HG03439 (cell line): Measurements from ENCODE around the gene LGALS12.
A peak's percentile ranks its signal among the peaks of the same experiment; 100 is the strongest.
"Not testable (repeated sequence)": the region's sequence is repeated elsewhere in the genome, so short reads cannot be mapped to it uniquely, and the experiment has no call there.

Experiments
- ATAC-seq: cut with Tn5 transposase; IDR thresholded peaks from one replicate; pipeline ENCODE4 v1.9.1; 2021; ENCODE audit warnings: mild to moderate bottlenecking, moderate library complexity; ENCODE audit not compliant: unreplicated experiment

Gene LGALS12

GRCh38 chr11:63504054-63504453, 1.8 kb upstream of the LGALS12 start:
- ATAC-seq = no peak

DNA sequence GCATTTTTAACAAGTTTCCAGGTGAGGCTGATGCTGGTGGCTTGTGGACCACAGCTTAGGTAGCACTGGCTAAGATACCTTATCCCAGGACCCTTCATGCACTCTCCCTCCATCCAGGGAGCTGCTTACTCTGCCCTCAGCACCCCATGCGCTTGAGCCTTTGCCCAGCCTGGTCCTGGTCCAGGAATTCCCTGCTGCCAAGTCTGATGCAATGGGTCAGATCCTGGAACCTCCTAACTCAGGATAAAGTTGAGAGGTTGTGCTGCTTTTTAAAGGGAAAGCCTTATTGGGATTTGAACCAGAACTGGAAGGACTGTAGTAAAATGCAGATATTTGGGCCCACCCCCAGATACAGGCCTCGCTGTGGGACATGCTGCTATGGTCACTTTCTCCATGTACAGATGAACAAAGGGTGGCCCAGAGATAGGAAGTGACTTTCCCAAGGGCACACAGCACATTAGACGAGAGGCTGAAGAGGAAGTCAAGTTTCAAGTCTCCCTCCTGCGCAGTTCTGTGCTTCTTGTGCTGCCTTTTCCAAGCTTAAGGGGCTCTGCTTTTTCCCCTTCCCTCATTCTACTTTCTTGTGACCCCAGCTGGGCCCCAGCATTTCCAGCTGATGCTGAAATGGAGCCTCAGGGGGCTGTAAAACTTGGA, 824 bp upstream of the LGALS12 start:
- ATAC-seq = no peak

DNA sequence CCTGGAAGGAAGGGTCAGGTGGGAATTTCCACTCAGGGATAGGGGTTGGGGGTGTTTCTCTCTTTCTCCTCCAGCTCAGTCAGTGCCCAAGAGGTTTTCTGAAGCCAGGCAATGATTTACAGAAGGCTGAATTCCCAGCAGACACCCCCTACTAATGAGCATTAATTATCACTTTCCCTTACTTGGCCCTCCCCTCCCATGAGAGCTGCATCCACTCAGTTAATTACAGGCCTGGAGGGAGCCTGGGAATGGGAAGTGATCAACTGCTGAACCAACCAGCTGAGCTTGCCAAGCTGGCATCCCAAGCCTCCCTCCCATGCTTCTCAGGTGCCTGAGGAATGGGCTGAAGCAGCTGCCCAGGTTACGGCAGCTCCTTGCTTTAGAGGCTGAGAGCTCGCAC, 992 bp downstream of the LGALS12 start:
- no peak for ATAC-seq

GRCh38 chr11:63507511-63507910, 1.6 kb downstream of the LGALS12 start:
- ATAC-seq = no peak

DNA sequence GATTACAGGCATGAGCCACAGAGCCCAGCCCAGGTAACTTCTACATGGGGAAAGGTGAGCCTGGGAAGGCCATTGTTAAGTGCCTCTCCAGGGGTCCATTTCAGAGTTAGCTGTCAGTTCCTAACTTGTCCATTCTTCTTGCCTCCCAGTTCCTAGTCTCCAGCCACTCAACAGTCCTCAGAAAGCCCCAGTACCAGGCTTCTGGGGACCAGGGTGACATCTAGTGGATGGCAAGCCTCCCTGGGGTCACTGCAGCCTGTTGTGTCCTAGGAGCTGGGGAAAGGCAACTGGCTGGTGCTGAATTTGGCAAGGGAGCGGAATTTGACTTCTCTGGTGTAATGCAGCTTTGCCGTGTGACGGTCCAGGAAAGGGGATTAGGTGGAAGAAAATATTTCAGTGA, 2.1 kb downstream of the LGALS12 start:
- ATAC-seq = no peak

- no peak for ATAC-seq
Measured at GRCh38 chr11:63508745-63509144, 2.9 kb downstream of the LGALS12 start.

- ATAC-seq = no peak
Measured at GRCh38 chr11:63510360-63511047, 4.6 kb downstream of the LGALS12 start.

- ATAC-seq = no peak
Measured at GRCh38 chr11:63511048-63511748, 5.3 kb downstream of the LGALS12 start.

GRCh38 chr11:63512816-63513215, 6.9 kb downstream of the LGALS12 start:
- ATAC-seq = no peak

DNA sequence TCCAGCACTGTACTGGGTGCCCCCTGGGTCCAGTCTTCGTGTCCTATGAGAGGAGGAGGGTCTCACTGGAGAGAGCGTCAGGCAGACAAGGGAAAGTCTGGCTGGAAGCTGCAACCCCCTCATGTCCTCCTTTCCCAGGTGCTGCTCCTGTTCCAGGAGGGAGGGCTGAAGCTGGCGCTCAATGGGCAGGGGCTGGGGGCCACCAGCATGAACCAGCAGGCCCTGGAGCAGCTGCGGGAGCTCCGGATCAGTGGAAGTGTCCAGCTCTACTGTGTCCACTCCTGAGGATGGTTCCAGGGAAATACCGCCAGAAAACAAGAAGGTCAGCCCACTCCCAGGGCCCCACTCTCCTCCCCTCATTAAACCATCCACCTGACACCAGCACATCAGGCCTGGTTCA, 10.2 kb downstream of the LGALS12 start:
- no peak for ATAC-seq

DNA sequence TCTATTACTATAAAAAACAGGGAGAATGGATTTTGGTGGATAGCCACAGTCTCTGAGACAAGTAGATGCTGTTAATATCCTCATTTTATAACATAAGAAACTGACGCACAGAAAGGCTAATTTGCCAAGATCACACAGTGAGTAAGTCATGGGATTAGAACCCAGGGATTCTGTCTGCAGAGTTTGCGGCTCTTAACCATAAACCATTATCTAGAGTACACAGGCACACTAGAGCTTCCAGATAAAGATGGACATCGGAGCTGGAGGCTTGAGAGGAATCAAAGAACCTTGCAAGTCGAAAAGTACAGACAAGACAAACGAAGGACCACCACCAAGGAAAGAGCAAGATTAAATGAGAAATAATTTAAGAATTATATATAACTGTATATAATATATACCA, 11.3 kb downstream of the LGALS12 start:
- no peak for ATAC-seq

GRCh38 chr11:63518548-63518947, 12.7 kb downstream of the LGALS12 start:
- no peak for ATAC-seq

- no peak for ATAC-seq
Measured at GRCh38 chr11:63520606-63521170, 14.8 kb downstream of the LGALS12 start.

DNA sequence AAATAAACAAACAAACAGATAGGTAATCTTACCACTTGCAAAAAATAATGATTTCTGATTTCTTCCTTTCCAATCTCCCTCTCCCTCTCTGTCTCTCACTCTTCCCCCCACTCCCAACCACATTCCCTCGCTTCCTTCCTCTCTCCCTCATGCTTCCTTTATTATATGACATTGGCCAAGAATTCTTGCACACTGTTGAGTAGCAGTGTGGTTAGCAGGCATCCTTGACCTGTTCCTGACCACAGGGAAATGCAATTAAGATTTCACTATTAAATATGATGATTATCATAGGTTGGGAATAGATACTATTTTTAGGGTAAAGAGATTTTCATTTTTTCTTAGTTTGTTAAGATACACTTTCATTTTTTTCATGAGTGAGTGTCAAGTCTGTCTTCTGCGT, 16.0 kb downstream of the LGALS12 start:
- ATAC-seq = no peak

- ATAC-seq = no peak
Measured at GRCh38 chr11:63523151-63523550, 17.3 kb downstream of the LGALS12 start.

DNA sequence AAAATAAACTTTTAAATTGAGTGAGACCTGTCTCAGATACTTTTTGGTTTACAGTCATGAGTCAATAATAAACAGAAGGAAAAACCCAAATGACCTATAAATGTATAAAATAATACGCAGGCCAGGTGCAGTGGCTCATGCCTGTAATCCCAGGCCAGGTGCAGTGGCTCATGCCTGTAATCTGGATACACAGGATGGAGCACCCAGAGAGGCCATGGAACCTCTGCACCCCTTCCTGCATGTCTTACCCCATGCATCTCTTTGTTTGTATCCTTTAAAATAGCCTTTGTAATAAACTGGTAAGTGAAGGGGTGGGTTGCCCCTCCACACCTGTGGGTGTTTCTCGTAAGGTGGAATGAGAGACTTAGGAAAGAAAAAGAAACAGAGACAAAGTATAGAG, 21.8 kb downstream of the LGALS12 start:
- ATAC-seq = no peak

DNA sequence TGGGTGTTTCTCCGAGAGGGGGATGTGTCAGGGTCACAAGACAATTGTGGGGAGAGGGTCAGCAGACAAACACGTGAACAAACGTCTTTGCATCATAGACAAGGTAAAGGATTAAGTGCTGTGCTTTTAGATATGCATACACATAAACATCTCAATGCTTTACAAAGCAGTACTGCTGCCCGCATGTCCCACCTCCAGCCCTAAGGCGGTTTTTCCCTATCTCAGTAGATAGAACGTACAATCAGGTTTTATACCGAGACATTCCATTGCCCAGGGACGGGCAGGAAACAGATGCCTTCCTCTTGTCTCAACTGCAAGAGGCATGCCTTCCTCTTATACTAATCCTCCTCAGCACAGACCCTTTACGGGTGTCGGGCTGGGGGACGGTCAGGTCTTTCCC, 22.3 kb downstream of the LGALS12 start:
- ATAC-seq = not testable (repeated sequence)

GRCh38 chr11:63528729-63529278, 22.9 kb downstream of the LGALS12 start:
- ATAC-seq = not testable (repeated sequence)

DNA sequence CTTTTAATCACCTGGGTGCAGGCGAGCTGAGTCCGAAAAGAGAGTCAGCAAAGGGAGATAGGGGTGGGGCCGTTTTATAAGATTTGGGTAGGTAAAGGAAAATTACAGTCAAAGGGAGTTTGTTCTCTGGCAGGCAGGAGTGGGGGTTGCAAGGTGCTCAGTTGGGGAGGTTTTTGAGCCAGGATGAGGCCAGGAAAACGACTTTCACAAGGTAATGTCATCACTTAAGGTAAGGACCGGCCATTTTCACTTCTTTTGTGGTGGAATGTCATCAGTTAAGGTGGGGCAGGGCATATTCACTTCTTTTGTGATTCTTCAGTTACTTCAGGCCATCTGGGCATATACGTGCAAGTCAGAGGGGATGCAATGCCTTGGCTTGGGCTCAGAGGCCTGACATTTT, 23.5 kb downstream of the LGALS12 start:
- not testable (repeated sequence) for ATAC-seq

DNA sequence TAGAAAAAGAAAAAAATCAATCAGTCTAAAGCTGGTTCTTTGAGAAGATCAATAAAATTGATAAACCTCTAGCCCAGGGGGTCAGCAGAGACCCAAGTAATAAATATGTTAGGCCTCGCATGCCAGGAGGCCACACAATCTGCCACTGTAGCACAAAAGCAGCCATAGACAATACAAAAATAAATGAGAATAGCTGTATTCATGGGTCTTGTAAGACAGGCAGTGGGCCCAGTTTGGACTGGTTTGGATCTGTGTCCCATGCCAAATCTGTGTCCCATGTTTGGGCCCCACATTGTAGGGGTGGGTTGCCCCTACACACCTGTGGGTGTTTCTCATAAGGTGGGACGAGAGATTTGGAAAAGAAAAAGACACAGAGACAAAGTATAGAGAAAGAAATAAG, 24.1 kb downstream of the LGALS12 start:
- ATAC-seq = no peak

DNA sequence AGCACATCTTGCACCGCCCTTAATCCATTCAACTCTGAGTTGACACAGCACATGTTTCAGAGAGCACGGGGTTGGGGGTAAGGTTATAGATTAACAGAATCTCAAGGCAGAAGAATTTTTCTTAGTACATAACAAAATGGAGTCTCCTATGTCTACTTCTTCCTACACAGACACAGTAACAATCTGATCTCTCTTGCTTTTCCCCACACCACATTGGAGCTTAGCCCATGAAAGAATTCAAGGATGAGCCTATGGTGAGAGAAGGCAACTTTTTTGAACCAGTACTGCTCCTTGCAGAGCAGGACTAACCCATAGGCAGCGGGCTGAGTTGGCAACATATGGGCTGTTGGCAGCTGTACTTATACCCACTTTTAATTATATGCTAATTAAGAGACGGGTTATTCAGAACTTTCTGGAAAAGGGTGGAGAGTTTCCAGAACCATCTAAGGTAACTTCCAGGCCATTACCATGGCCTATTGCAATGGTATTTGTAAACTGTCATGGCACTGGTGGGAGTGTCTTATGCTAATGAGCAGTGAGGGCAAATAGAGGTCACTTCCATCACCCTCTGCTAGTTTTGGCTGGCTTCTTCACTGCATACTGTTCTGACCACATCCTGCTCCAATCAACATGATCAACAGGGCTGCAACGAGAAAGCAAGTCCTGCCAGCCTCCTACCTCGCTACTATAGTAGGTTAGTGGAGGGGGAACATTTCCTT, 25.3 kb downstream of the LGALS12 start:
- peak; percentile 72 for ATAC-seq
